Measurements from ENCODE around the gene MGAT4A. TPM values are rescaled to one million over a fixed set of nuclear protein-coding genes. Genes with fewer than 3 reads are reported as not detected.

Gene MGAT4A
- total RNA-seq, 3 donors from 2014 or later (not counting 1 experiment from before 2014, with no cell fraction given): 91.6 to 114 (median 96.4) TPM

GRCh38 chr2:98570356-98570755 is 160.6 kb downstream of the MGAT4A start:
- H3K36me3 ChIP-seq (ENCODE audit: control insufficient read depth, insufficient read depth, low read length): peaks cover 96% of the 10 kb centered on the region
- no peak for TF ChIP-seq CTCF (IDR thresholded peaks at IDR 0.05)
- Mint-ChIP-seq H3K36me3 (peaks cover 17% of the 10 kb centered on the region), H3K9me3 (no peaks in the 10 kb centered on the region), H3K4me1 (peaks cover 7 to 25% of the 10 kb centered on the region in 2 donors), H3K27ac (peak overlapping the region; percentile 84 to 86), H3K4me3 (no peak overlapping the region), H3K27me3 (ENCODE audit: low read depth in 2 of 2) (no peaks in the 10 kb centered on the region)
- H3K4me3 ChIP-seq (ENCODE audit: low read length): no peak overlapping the region
- DNase-seq (no peak), ATAC-seq (no peak)
- H3K4me1 ChIP-seq (ENCODE audit: control insufficient read depth, insufficient read depth, low read length): no peaks in the 10 kb centered on the region
- H3K27me3 ChIP-seq (ENCODE audit: control insufficient read depth, insufficient read depth, low read length): no peaks in the 10 kb centered on the region
- no peaks in the 10 kb centered on the region for H3K9me3 ChIP-seq (ENCODE audit: control insufficient read depth, insufficient read depth, low read length)
- 96% methylated on average over 5 of the region's 5 CpGs for WGBS (ENCODE audit: insufficient coverage)
- H3K27ac ChIP-seq (ENCODE audit: low read length): no peak overlapping the region
- intact Hi-C loops (cut with micrococcal nuclease): no loop called here

GRCh38 chr2:98569915-98570314 is 161.0 kb downstream of the MGAT4A start:
- H3K36me3 ChIP-seq (ENCODE audit: control insufficient read depth, insufficient read depth, low read length): peaks cover 95% of the 10 kb centered on the region
- DNase-seq: no peak
- H3K36me3 Mint-ChIP-seq: peaks cover 13% of the 10 kb centered on the region

GRCh38 chr2:98569197-98569793 is 161.6 kb downstream of the MGAT4A start:
- no peak overlapping the region for H3K4me3 Mint-ChIP-seq
- intact Hi-C loops (cut with micrococcal nuclease): loop anchor here (1.0 kb wide), 2 partner anchors 156 to 268 kb away; no protein-coding TSS in a partner anchor
- 75% methylated on average over 19 of the region's 19 CpGs for WGBS (ENCODE audit: insufficient coverage)
- no peaks in the 10 kb centered on the region for H3K9me3 ChIP-seq (ENCODE audit: control insufficient read depth, insufficient read depth, low read length)
- H3K27ac Mint-ChIP-seq: peak overlapping the region; percentile 84 to 86
- H3K9me3 Mint-ChIP-seq: no peaks in the 10 kb centered on the region
- H3K4me1 ChIP-seq (ENCODE audit: control insufficient read depth, insufficient read depth, low read length): no peaks in the 10 kb centered on the region
- no peak overlapping the region for H3K27ac ChIP-seq (ENCODE audit: low read length)
- H3K4me3 ChIP-seq (ENCODE audit: low read length): no peak overlapping the region
- TF ChIP-seq CTCF (IDR thresholded peaks at IDR 0.05): peak; percentile 97
- H3K36me3 ChIP-seq (ENCODE audit: control insufficient read depth, insufficient read depth, low read length): peaks cover 97% of the 10 kb centered on the region
- no peaks in the 10 kb centered on the region for H3K27me3 ChIP-seq (ENCODE audit: control insufficient read depth, insufficient read depth, low read length)
- H3K27me3 Mint-ChIP-seq (ENCODE audit: low read depth in 2 of 2): no peaks in the 10 kb centered on the region
- peaks cover 5 to 25% of the 10 kb centered on the region in 2 donors for H3K4me1 Mint-ChIP-seq
- DNase-seq (peak; percentile 70 to 79), ATAC-seq (peak; percentile 72 to 97 (median 93))
- H3K36me3 Mint-ChIP-seq: peaks cover 13% of the 10 kb centered on the region

More at GRCh38 chr2:98569915-98570314, 161.0 kb downstream of the MGAT4A start:
- Histone ChIP-seq H3K4me1 (ENCODE audit: control insufficient read depth, insufficient read depth, low read length) (no peaks in the 10 kb centered on the region), H3K4me3 (ENCODE audit: low read length) (no peak overlapping the region), H3K27ac (ENCODE audit: low read length) (no peak overlapping the region), H3K9me3 (ENCODE audit: control insufficient read depth, insufficient read depth, low read length) (no peaks in the 10 kb centered on the region), H3K27me3 (ENCODE audit: control insufficient read depth, insufficient read depth, low read length) (no peaks in the 10 kb centered on the region)
- intact Hi-C loops (cut with micrococcal nuclease): loop anchor here (1.0 kb wide), 2 partner anchors 157 to 267 kb away; no protein-coding TSS in a partner anchor
- WGBS (ENCODE audit: insufficient coverage): 99% methylated on average over 13 of the region's 13 CpGs
- Mint-ChIP-seq H3K4me3 (no peak overlapping the region), H3K27ac (peak overlapping the region; percentile 84 to 86), H3K4me1 (peaks cover 5 to 25% of the 10 kb centered on the region in 2 donors), H3K27me3 (ENCODE audit: low read depth in 2 of 2) (no peaks in the 10 kb centered on the region), H3K9me3 (no peaks in the 10 kb centered on the region)
- no peak for TF ChIP-seq CTCF (IDR thresholded peaks at IDR 0.05)
- no peak for ATAC-seq

Other genes with a start within 250 kb of the MGAT4A start
- gene COA5, start 122.6 kb downstream of the MGAT4A start, total RNA-seq: 10 to 100 TPM; 27.4 to 39.6 (median 36.1) TPM
- 10 to 100 TPM; 30.8 to 40.5 (median 32.1) TPM for gene UNC50, start 122.5 kb downstream of the MGAT4A start, total RNA-seq
- gene CRACDL, start 205.1 kb upstream of the MGAT4A start, total RNA-seq: under 1 TPM; 0.09 to 0.40 (median 0.11) TPM

Measured in natural killer cell (primary cell).